HG02852 (cell line): ENCODE data around the gene CCDC167.
"Not testable (repeated sequence)": the region's sequence is repeated elsewhere in the genome, so short reads cannot be mapped to it uniquely, and the experiment has no call there.

ENCODE experiments used
- ATAC-seq: cut with Tn5 transposase; IDR thresholded peaks from one replicate; pipeline ENCODE4 v1.9.1; 2021; ENCODE audit warnings: mild to moderate bottlenecking, moderate library complexity; ENCODE audit not compliant: unreplicated experiment

The CCDC167 gene

DNA sequence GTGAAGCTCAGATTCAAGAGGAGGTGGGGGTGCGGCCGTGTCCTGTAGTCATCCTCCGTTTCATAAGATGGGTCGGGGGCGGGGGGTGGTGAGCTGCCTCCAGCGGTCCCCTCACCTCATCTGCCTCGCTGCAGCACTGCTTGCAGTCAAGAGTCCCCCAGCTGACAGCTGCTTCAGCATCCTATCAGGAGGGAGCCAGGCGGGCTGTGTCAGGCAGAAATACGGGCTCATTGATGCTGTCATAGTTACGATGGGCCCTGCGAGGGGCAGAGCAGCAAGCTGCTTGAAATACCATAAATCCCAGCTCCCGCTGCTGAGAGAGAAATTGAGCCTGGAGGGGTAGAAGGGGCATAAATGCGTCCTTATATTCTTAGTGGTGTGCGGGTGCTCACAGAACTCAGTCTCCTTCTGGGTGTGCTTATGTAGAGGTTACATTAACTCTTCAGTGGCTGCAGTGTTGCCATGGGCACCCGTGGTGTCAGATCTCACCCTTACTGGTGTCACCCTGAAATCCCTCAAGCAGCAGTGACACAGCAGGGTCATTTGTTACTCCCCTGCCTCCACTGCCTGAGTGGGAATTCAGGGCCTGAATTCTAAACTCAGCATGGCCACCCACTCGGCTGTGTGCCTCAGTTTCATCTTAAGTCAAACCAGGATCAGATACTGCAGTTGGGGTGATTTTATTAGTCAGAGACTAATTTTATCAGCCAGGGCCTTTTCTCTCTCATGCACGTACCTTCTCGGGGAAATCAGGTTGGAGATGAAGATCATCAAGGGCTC is 21.8 kb downstream of the CCDC167 start:
- no peak for ATAC-seq

- ATAC-seq = no peak
These were observed 22.5 kb downstream of the CCDC167 start for GRCh38 chr6:37477191-37477590.

DNA sequence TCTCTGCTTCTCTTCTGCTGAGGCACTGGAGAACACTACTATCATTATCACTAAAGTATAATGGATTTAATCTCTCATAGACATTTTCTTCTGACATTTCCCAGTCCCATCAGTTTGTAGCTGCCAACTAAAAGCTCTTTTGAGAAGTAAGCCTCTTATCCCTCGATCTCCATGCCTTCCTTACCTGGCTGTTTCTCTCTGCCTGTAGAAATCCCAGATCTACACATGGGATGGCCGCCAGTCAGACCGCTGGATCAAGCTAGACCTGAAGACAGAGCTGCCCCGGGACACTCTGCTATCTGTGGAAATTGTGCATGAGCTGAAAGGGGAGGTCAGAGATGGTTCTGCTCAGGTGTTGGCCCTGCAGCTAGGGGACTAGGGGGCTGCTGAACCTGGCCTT is 25.4 kb downstream of the CCDC167 start:
- ATAC-seq = no peak

- ATAC-seq = no peak
These were observed 26.2 kb downstream of the CCDC167 start for GRCh38 chr6:37473364-37474095.

- no peak for ATAC-seq
These were observed 32.0 kb downstream of the CCDC167 start for GRCh38 chr6:37467718-37468117.

- ATAC-seq = no peak
These were observed 36.6 kb downstream of the CCDC167 start for GRCh38 chr6:37463110-37463509.

DNA sequence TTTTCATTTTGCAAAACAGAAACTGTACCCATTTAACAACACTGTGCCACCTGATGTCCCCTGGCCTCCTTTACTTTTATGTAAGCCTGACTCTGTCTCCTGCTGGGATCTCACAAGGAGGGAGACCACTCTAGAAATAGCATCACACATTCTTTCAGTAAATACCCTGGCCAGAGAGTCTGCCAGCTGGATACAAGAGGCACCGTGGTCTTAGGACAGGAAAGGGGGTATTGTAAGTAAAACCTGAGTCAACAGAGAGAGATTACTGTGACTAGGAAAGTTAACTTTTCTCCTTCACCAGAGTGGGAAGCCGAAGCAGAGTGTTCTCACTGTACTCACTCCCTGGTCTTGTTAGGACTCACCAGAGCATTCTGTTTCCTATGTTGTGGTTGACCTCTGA is 38.9 kb downstream of the CCDC167 start:
- no peak for ATAC-seq

DNA sequence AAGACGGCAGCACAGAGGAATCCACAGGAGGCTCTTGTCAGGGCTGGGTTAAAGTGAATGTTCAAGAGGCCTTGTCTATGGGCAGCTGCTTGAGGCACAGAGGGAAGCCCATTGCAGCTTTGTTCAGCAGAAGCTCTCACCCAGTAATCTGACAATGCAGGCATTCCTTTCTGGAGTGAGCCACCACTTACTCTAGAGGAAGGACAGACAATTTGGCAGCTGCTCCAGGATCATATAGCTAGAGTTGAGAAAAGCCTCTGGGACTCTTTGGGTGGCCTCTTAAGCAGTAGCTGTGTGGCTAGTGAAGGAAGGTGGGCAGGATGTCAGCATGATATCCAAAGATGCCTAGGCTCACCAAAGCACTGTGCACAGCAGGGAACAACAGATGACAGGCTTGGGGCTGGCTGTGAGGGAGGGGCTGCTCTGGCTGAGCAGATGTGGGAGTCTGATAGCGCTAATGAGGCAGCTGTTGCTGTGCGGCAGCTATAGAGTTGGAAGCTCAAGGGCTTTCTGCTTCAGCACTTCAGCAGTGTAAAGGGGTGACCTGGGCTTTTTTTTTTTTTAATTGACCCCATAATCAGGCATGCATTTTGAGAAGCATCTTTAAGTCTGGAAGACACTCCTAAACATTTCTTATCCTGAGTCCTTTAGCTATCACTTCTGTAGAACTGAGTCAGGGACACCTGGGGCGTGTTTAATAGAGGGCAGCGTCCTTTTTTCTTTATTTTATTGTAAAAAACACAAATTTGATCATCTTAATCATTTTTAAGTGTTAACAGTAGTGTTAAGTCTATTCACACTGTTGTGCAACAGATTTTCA is 39.5 kb downstream of the CCDC167 start:
- no peak for ATAC-seq

DNA sequence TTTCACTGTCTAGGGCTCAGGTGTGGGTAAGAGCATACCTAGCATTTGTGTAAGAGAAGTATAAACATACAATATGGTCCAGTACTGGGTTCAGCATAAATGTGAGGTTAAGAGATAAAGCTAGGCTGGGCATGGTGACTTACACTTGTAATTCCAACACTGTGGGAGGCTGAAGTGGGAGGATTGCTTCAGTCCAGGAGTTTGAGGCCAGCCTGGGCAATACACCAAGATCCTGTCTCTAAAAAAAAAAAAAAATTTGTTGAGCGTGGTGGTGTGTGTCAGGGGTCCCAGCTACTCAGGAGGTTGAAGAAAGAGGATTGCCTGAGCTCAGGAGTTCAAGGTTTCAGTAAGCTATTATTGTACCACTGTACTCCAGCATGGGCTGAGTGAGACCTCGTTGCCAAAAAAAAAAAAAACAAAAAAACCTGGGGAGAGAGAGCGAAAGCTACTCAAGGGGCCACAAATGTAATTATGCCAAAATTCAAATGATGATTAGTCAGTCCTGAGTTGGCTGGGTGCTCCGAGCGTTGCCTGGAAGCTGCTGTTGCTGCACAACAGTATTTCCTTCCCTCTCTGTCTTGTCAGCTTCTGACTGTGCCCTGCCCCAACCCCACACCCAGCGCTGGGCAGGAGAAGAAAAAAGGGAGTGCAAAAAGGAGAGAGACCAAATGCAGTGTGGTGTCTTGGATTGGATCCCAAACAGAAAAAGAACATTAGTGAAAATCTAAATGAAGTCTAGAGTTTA is 42.7 kb downstream of the CCDC167 start:
- ATAC-seq = no peak

- no peak for ATAC-seq
These were observed 43.6 kb downstream of the CCDC167 start for GRCh38 chr6:37456126-37456525.

DNA sequence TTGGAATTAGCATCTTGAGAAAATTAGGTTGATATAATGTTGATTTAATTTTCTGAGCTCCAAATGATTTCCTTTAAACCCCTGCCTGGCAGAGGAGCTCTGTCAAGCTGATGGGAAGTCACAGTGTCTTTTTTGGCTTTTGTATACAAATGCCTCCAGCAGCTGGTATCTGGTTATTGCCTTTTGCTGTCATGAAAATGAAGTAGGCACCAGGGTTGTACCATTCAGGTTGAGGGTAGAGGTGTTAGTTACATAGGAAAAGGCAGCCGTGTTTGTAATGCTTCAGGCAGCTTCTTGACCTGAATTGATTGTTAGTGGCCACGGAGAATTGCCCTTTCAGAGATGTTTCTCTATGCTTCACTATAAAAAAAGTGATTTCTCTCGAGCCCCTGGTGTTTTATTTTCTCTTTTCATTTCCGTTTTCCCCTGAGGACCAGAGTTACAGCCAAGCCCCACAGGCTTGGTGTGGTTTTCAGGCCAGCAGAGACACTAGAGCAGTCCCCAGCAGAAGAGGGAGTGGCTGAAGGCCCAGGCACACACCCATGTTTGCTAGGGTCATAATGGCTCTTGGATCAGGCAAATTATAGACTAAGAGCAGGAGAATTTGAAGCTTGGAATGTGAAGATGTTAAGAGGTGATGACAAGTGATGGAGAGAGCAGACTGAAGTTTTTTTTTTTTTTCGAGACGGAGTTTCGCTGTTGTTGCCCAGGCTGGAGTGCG is 45.1 kb downstream of the CCDC167 start:
- no peak for ATAC-seq

- no peak for ATAC-seq
These were observed 47.2 kb downstream of the CCDC167 start for GRCh38 chr6:37452522-37452921.

DNA sequence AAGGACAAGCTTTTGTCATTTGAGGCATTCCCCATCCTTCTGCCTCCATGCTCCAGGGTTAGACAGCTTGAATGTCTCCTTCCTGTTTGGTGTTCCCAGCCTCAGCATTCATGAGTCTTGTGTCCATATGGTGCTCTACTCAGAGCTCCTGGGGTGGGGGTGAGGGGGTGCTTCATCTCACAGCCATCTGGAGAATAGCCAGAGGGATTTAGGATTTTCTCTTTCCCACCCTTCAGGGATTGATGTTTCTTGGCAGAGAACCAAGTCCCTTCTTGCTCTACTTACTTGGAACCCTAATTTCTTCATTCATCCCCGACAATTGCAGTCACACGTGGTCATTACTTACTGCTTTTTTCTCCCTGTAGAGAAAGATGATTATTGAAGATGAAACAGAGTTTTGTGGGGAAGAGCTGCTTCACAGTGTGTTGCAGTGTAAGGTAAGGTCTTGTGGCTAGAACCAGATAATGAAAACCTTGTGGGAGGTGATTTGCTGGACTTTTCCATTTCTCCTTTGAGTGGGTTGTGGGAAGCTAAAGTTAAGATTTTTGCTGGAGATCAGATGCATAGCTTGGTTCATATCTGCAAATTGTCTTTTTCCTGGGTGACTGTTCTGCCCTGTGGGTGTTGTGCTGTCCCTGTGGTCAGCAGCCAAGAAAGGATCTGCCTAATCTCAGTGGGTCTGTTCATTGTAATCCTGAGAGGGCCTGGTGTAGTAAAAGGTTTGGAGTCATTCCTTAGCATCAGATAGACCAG is 48.1 kb downstream of the CCDC167 start:
- ATAC-seq = no peak

- ATAC-seq = no peak
These were observed 49.7 kb downstream of the CCDC167 start for GRCh38 chr6:37449984-37450383.

DNA sequence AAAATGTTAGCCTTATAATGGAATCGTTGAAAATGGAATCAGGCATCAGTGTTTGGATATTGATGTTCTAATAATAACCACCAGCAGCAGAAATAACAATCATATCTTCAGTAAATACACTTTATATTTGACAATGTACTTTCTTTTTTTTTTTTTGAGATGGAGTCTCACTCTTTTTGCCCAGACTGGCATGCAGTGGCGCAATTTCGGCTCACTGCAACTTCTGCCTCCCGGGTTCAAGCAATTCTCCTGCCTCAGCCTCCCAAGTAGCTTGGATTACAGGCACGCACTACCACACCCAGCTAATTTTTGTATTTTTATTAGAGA is 56.5 kb downstream of the CCDC167 start:
- ATAC-seq = not testable (repeated sequence)

DNA sequence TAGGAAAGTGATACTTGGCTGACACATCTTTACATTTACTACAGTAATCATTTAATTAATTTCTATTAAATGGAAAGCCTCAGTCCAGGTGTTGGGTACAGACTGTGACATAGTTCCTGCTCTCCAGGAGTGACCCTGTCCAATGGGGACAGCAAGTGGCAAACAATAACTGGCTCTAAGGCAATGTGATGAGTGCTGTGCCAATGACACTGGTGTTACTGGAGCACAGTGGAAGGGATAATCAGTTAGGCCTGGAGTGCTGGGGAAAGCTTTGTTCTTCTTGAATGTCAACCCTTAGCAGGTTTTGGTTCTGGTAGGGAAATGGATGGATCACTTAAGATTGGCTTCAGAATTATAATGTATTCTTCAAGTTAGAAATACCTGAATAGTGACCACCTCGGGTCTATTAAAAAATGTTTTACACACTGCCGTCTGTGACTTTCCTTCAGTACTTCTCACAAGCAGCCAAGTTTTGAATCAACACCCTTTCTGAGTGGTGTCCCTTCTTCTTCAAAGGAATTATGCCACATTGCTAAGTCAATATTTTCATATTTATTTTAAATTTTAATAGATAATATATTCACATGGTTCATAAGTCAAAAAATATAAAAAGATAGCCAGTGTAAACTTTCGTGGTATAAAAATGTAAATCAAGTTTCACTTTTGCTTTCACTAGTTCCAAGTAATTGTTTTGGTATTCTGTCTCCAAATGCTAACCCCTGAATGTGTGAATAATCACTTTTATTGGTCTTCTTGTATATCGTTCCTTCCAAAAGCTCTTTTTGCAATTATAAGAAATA is 57.1 kb downstream of the CCDC167 start:
- ATAC-seq = no peak

GRCh38 chr6:37441651-37442050 is 58.0 kb downstream of the CCDC167 start:
- ATAC-seq = no peak

GRCh38 chr6:37438930-37439329 is 60.8 kb downstream of the CCDC167 start:
- ATAC-seq = no peak

DNA sequence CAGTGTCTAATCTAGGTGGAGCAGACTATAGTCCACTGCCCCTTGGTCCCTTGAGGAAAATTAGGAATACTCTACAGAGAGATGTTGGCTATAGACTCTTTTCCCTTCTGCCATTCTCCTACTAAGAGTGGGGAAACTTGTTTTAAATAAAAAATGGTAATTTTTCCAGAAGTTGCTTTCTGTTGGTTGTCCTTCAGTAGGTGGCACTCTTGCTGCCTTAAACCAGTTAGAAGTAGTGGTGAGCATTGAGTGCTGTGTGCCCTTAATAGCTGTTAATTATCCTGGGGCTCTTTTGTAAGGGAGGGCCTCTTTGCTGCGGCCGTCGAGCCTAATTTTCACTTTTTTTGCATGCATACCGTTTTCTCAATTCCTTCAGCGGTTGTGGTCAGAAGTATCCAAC is 63.9 kb downstream of the CCDC167 start:
- ATAC-seq = no peak
